K562 (cell line): ENCODE measurements around the gene MRPL9. TPM values are rescaled to one million over a fixed set of nuclear protein-coding genes. Genes with fewer than 3 reads are reported as not detected.

Experiments
- ATAC-seq: fragments of 200-7000 bp; cut with Tn5 transposase; 3 replicates; pipeline ENCODE4 v1.9.1; 2020; ENCODE audit warnings: moderate library complexity
- BruUV-seq: library from RNA; stranded (reverse); fragments of 400-500 nt; replicated peaks from 2 replicates; lab custom pipeline; 2021; lab: Mats Ljungman, UMichigan
- CTCF ChIA-PET: fragments of 300-600 bp; formaldehyde crosslinking; extraction: SDS; loops from one replicate; lab custom pipeline; 2021; ENCODE audit warnings: low intra/inter-chr PET ratio; lab: Yijun Ruan, JAX
- POLR2A ChIA-PET: fragments of 300-600, 350-650 bp; sonication (Branson Sonifier 250); formaldehyde crosslinking; extraction: SDS; loops from one replicate; lab custom pipeline; 2021; ENCODE audit warnings: antibody characterized with exemption, inconsistent platforms; lab: Yijun Ruan, JAX
- DNase-seq, 4 experiments: peaks; one replicate each; pipeline versions ENCODE4 v3.0.0 to v3.0.0-alpha.2; 2011 to 2018; ENCODE audit warnings: low spot score in 3 of 4, mixed read lengths in 3 of 4; ENCODE audit errors: extremely low read depth in 1 of 4
- FAIRE-seq: peaks from 2 replicates; lab custom pipeline; 2011; peaks lifted over from hg19 to GRCh38; lab: Jason Lieb, UNC
- H2AFZ ChIP-seq: 2 replicates; pipeline ENCODE4 v1.6.0; 2011; ENCODE audit warnings: low read depth, low read length, control low read depth, inconsistent platforms
- H3K27ac ChIP-seq: fragments of 200-600 bp; 3 replicates; pipeline ENCODE4 v1.8.0; 2011; ENCODE audit warnings: low read depth, mild to moderate bottlenecking, control low read depth, inconsistent platforms, low read length, moderate library complexity, mixed read lengths; ENCODE audit errors: extremely low read depth
- H3K27me3 ChIP-seq, 2 experiments: fragments of 300-600 bp in 1 of 2; 2 replicates in 1 of 2; 3 replicates in 1 of 2; pipeline versions ENCODE4 v1.6.0 to v1.8.0; 2011; ENCODE audit warnings: inconsistent platforms in 2 of 2, low read length in 2 of 2, mild to moderate bottlenecking in 1 of 2, mixed read lengths in 1 of 2, moderate library complexity in 1 of 2; ENCODE audit not compliant: control insufficient read depth in 2 of 2, insufficient read depth in 2 of 2
- H3K36me3 ChIP-seq: fragments of 300-600 bp; 3 replicates; pipeline ENCODE4 v1.8.0; 2011; ENCODE audit warnings: mild to moderate bottlenecking, low read length, inconsistent platforms; ENCODE audit not compliant: control insufficient read depth, insufficient read depth
- H3K4me1 ChIP-seq, 2 experiments: fragments of 200-600 bp in 1 of 2; replicated peaks in 1 of 2; 2 replicates in 1 of 2; 3 replicates in 1 of 2; pipeline versions ENCODE4 v1.5.1 to v1.8.0; 2011; ENCODE audit warnings: inconsistent platforms in 2 of 2, low read length in 2 of 2, mild to moderate bottlenecking in 1 of 2, mixed read lengths in 1 of 2, moderate library complexity in 1 of 2; ENCODE audit not compliant: control insufficient read depth in 2 of 2, insufficient read depth in 2 of 2
- H3K4me2 ChIP-seq: 2 replicates; pipeline ENCODE4 v1.6.1; 2011; ENCODE audit warnings: low read length, control low read depth, inconsistent platforms, mixed read lengths; ENCODE audit not compliant: insufficient read depth
- H3K4me3 ChIP-seq: fragments of 200-600 bp; sonication (generic), shearing (Covaris generic); 2 replicates; pipeline ENCODE4 v1.5.1; 2016; ENCODE audit warnings: control low read depth, inconsistent platforms
- H3K79me2 ChIP-seq: fragments of 200-600 bp; 3 replicates; pipeline ENCODE4 v1.8.0; 2011; ENCODE audit warnings: low read length, inconsistent platforms; ENCODE audit not compliant: control insufficient read depth, insufficient read depth
- H3K9ac ChIP-seq, 2 experiments: 2 replicates each; pipeline versions ENCODE4 v1.6.0 to v1.6.1; 2011; ENCODE audit warnings: low read depth in 2 of 2, low read length in 2 of 2, control low read depth in 1 of 2, inconsistent platforms in 1 of 2, mild to moderate bottlenecking in 1 of 2, mixed read lengths in 1 of 2; ENCODE audit not compliant: insufficient read depth in 1 of 2
- H3K9me1 ChIP-seq: one replicate; pipeline ENCODE4 v1.6.0; 2011; ENCODE audit warnings: inconsistent platforms, mild to moderate bottlenecking, low read length, moderate library complexity; ENCODE audit not compliant: control insufficient read depth, insufficient read depth
- H3K9me3 ChIP-seq: replicated peaks from 2 replicates; pipeline ENCODE4 v1.5.1; 2011; ENCODE audit warnings: low read depth, low read length, inconsistent platforms; ENCODE audit not compliant: control insufficient read depth, insufficient read depth
- H4K20me1 ChIP-seq: replicated peaks from 2 replicates; pipeline ENCODE4 v1.6.1; 2011; ENCODE audit warnings: low read length, inconsistent platforms, mixed read lengths; ENCODE audit not compliant: control insufficient read depth, insufficient read depth
- CHCHD3 ChIP-seq: fragments of 250-450 bp; sonication (Bioruptor Pico); IDR thresholded peaks from 2 replicates; pipeline ENCODE4 v2.1.2; 2022; ENCODE audit warnings: mild to moderate bottlenecking
- PPARD ChIP-seq: fragments of 250-450 bp; sonication (Bioruptor Pico); IDR thresholded peaks from 2 replicates; pipeline ENCODE4 v1.8.0; 2022; ENCODE audit warnings: inconsistent platforms, mild to moderate bottlenecking, moderate library complexity
- ZNF23 ChIP-seq: fragments of 250-450 bp; sonication (Bioruptor Pico); IDR thresholded peaks from 2 replicates; pipeline ENCODE4 v1.4.0; 2020; ENCODE audit warnings: mild to moderate bottlenecking
- ZNF311 ChIP-seq: fragments of 250-450 bp; sonication (Bioruptor Pico); IDR thresholded peaks from 2 replicates; pipeline ENCODE4 v1.4.0; 2020; ENCODE audit warnings: mild to moderate bottlenecking, moderate library complexity
- WGBS: fragments of 100-300 bp; shearing (Covaris generic); methylation state at CpG from one replicate; pipeline ENCODE4 v1.1.6; 2016; ENCODE audit warnings: low coverage, mixed read lengths; ENCODE audit not compliant: insufficient coverage; ENCODE audit errors: missing lambda C conversion rate; 5-methylcytosine and 5-hydroxymethylcytosine counted together
- in situ Hi-C: fragments of 300-500 bp; cut with MboI; formaldehyde crosslinking; loops from 4 replicates; pipeline ENCODE4 v1.15.0; 2018; ENCODE audit warnings: inconsistent platforms, mixed read lengths
- intact Hi-C: fragments of 100-400 bp; cut with micrococcal nuclease; formaldehyde crosslinking; loops from 2 replicates; pipeline ENCODE4 v1.14.2; 2022
- polyA plus RNA-seq, 8 experiments: library from polyadenylated mRNA; depleted of rRNA in 4 of 8; stranded (reverse) in 5 of 8; unstranded in 3 of 8; fragments of >200 nt; fragmentation: Nextera tagmentation in 2 of 8; fragmentation: Illumina TruSeq in 1 of 8; extraction: Ambion mirVana in 2 of 8; extraction: Trizol in 1 of 8; gene quantifications; 2 replicates each; pipeline versions ENCODE4 v1.2.1 to v1.2.3, GENCODE V29; 2011 to 2014; ENCODE audit warnings: inconsistent platforms in 1 of 8, missing spikeins in 1 of 8
- total RNA-seq, 7 experiments: library from RNA; depleted of rRNA in 6 of 7; stranded (reverse); fragments of >200 nt in 6 of 7; fragmentation: Illumina TruSeq in 2 of 7; extraction: Trizol in 2 of 7; gene quantifications; 2 replicates each; pipeline versions ENCODE4 v1.2.1 to v1.2.3, GENCODE V29; 2011 to 2021; ENCODE audit warnings: low replicate concordance in 1 of 7
- TF ChIP-seq, protein P1 (sequence below): IDR thresholded peaks from 2 replicates; pipeline ENCODE4 v1.6.1; 2012; ENCODE audit warnings: low read depth, low read length, improper control_type of control experiment, borderline replicate concordance
- TF ChIP-seq, protein P2 (sequence below): fragments of 250-450 bp; sonication (Bioruptor Pico); IDR thresholded peaks from 2 replicates; pipeline ENCODE4 v1.4.0; 2020; ENCODE audit warnings: mild to moderate bottlenecking
- TF ChIP-seq, protein P3 (sequence below): fragments of 250-450 bp; sonication (Bioruptor Pico); IDR thresholded peaks from 2 replicates; pipeline ENCODE4 v1.6.1; 2021; ENCODE audit warnings: mild to moderate bottlenecking

MRPL9 gene
- total and polyA plus RNA-seq, 9 of the 15 experiments (the other 6 are each of a cell fraction or from before 2014, with no cell fraction given): 38.0 to 162 (median 111) TPM

DNA sequence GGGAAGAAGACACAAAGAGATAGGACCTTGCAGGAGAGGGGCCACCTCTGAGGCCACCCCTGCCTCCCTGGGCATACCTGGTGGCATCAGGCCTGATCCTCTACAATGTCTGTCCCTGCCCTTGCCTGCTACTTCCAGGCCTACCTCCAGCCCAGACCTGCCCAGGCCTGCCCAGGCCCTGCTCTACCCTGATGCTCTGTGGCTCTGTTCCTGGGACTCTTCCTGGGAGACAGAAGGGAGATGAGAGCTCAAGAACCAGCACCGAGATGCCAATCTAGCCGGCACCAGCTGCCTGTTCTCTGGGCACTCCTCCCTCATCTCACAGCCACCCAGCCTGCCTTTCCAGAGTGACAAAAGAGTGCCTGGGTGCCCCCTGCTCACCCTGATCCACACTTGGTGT lies 49.4 kb downstream of the MRPL9 start:
- ATAC-seq (no peak), FAIRE-seq (no peak), DNase-seq (no peak)
- H3K9me3 ChIP-seq: no peaks in the 10 kb centered on the region
- TF ChIP-seq CHCHD3 (CRISPR knock-in tag): no peak
- TF ChIP-seq, protein P1, sequence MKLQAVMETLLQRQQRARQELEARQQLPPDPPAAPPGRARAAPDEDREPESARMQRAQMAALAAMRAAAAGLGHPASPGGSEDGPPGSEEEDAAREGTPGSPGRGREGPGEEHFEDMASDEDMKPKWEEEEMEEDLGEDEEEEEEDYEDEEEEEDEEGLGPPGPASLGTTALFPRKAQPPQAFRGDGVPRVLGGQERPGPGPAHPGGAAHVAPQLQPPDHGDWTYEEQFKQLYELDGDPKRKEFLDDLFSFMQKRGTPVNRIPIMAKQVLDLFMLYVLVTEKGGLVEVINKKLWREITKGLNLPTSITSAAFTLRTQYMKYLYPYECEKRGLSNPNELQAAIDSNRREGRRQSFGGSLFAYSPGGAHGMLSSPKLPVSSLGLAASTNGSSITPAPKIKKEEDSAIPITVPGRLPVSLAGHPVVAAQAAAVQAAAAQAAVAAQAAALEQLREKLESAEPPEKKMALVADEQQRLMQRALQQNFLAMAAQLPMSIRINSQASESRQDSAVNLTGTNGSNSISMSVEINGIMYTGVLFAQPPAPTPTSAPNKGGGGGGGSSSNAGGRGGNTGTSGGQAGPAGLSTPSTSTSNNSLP: no peak
- no peak for TF ChIP-seq PPARD
- no peak for TF ChIP-seq ZNF23
- TF ChIP-seq, protein P2, sequence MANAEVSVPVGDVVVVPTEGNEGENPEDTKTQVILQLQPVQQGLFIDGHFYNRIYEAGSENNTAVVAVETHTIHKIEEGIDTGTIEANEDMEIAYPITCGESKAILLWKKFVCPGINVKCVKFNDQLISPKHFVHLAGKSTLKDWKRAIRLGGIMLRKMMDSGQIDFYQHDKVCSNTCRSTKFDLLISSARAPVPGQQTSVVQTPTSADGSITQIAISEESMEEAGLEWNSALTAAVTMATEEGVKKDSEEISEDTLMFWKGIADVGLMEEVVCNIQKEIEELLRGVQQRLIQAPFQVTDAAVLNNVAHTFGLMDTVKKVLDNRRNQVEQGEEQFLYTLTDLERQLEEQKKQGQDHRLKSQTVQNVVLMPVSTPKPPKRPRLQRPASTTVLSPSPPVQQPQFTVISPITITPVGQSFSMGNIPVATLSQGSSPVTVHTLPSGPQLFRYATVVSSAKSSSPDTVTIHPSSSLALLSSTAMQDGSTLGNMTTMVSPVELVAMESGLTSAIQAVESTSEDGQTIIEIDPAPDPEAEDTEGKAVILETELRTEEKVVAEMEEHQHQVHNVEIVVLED: no peak
- TF ChIP-seq, protein P3, sequence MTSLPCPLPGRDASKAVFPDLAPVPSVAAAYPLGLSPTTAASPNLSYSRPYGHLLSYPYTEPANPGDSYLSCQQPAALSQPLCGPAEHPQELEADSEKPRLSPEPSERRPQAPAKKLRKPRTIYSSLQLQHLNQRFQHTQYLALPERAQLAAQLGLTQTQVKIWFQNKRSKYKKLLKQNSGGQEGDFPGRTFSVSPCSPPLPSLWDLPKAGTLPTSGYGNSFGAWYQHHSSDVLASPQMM (CRISPR knock-in tag): no peak
- no peak for TF ChIP-seq ZNF311
- no peak overlapping the region for H3K4me2 ChIP-seq
- in situ Hi-C loops: no loop called here
- 5% methylated on average over 2 of the region's 2 CpGs for WGBS
- no peak overlapping the region for H3K4me3 ChIP-seq
- no peaks in the 10 kb centered on the region for H3K9me1 ChIP-seq
- no peak overlapping the region for H3K27ac ChIP-seq
- no peak overlapping the region for H3K9ac ChIP-seq
- H3K4me1 ChIP-seq: peaks cover 13 to 17% of the 10 kb centered on the region in 2 experiments; a peak in 4 of 5 replicates
- intact Hi-C loops: no loop called here
- no TSS peak for BruUV-seq
- H4K20me1 ChIP-seq: peaks cover 30% of the 10 kb centered on the region
- ChIA-PET POLR2A (no interaction called here), CTCF (no interaction called here)
- H3K27me3 ChIP-seq: peaks cover 3 to 55% of the 10 kb centered on the region in 2 experiments; a peak in 2 of 5 replicates
- H3K36me3 ChIP-seq: no peaks in the 10 kb centered on the region
- H2AFZ ChIP-seq: no peak overlapping the region
- no peaks in the 10 kb centered on the region for H3K79me2 ChIP-seq
